Neural cell (in vitro differentiated cells): ENCODE measurements around the gene BEND5. TPM values are rescaled to one million over a fixed set of nuclear protein-coding genes. Genes with fewer than 3 reads are reported as not detected.

ENCODE experiments used
- H2AFZ ChIP-seq: fragments of 200-600, 300-800 bp; sonication (generic), shearing (Covaris generic); 2 replicates; pipeline ENCODE4 v1.6.0; 2014; ENCODE audit warnings: low read depth, mild to moderate bottlenecking, antibody characterized with exemption, low read length, moderate library complexity
- H3F3A ChIP-seq: fragments of 200-600 bp; shearing (Covaris generic); 2 replicates; pipeline ENCODE4 v1.6.1; 2016; ENCODE audit warnings: mild to moderate bottlenecking, moderate library complexity, mixed read lengths, antibody characterized with exemption, low read length; ENCODE audit not compliant: insufficient read depth, poor library complexity, severe bottlenecking
- H3K27ac ChIP-seq: fragments of 200-600, 300-800 bp; sonication (generic), shearing (Covaris generic); 2 replicates; pipeline ENCODE4 v1.5.1; 2014; ENCODE audit warnings: mild to moderate bottlenecking, low read length, moderate library complexity
- H3K27me3 ChIP-seq: fragments of 300-800, 200-600 bp; sonication (generic), shearing (Covaris generic); 2 replicates; pipeline ENCODE4 v1.6.0; 2014; ENCODE audit warnings: mild to moderate bottlenecking, low read depth, low read length, moderate library complexity; ENCODE audit not compliant: insufficient read depth
- H3K36me3 ChIP-seq: fragments of 300-800, 200-600 bp; sonication (generic), shearing (Covaris generic); 2 replicates; pipeline ENCODE4 v1.5.1; 2014; ENCODE audit warnings: mild to moderate bottlenecking, antibody characterized with exemption, low read length, moderate library complexity; ENCODE audit not compliant: insufficient read depth
- H3K4me2 ChIP-seq: fragments of 300-800, 200-600 bp; sonication (generic), shearing (Covaris generic); 2 replicates; pipeline ENCODE4 v1.6.0; 2014; ENCODE audit warnings: mild to moderate bottlenecking, low read length
- H3K4me3 ChIP-seq: fragments of 300-800, 200-600 bp; sonication (generic), shearing (Covaris generic); 2 replicates; pipeline ENCODE4 v1.5.1; 2014; ENCODE audit warnings: mild to moderate bottlenecking, low read length, moderate library complexity
- H3K79me2 ChIP-seq: fragments of 200-600 bp; shearing (Covaris generic); replicated peaks from 2 replicates; pipeline ENCODE4 v1.6.0; 2014; ENCODE audit warnings: mild to moderate bottlenecking, low read length, moderate library complexity; ENCODE audit not compliant: insufficient read depth
- H3K9ac ChIP-seq: fragments of 300-800, 200-600 bp; sonication (generic), shearing (Covaris generic); 2 replicates; pipeline ENCODE4 v1.6.1; 2016; ENCODE audit warnings: mild to moderate bottlenecking, low read length, mixed read lengths
- H3K9me2 ChIP-seq: fragments of 200-600 bp; shearing (Covaris generic); 2 replicates; pipeline ENCODE4 v1.6.1; 2016; ENCODE audit warnings: mild to moderate bottlenecking, low read length, mixed read lengths; ENCODE audit not compliant: insufficient read depth
- H3K9me3 ChIP-seq: fragments of 200-600, 300-800 bp; sonication (generic), shearing (Covaris generic); 2 replicates; pipeline ENCODE4 v1.6.1; 2016; ENCODE audit warnings: mild to moderate bottlenecking, mixed run types, low read length, moderate library complexity, mixed read lengths
- H4K20me1 ChIP-seq: fragments of 200-600 bp; shearing (Covaris generic); 2 replicates; pipeline ENCODE4 v1.6.1; 2016; ENCODE audit warnings: mild to moderate bottlenecking, mixed run types; ENCODE audit not compliant: insufficient read depth
- EP300 ChIP-seq: fragments of 450-650 bp; conservative IDR thresholded peaks from 2 replicates; pipeline ENCODE4 v1.6.1; 2014; ENCODE audit warnings: antibody characterized with exemption, mild to moderate bottlenecking, moderate library complexity; ENCODE audit not compliant: poor library complexity, severe bottlenecking
- EZH2 ChIP-seq: fragments of 200-600, 300-800 bp; shearing (Covaris generic), sonication (generic); IDR thresholded peaks from 2 replicates; pipeline ENCODE4 v1.6.1; 2014; ENCODE audit warnings: antibody characterized with exemption, low read length, borderline replicate concordance, mild to moderate bottlenecking; ENCODE audit not compliant: insufficient read depth, poor library complexity, severe bottlenecking
- MXI1 ChIP-seq: fragments of 450-650 bp; conservative IDR thresholded peaks from 2 replicates; pipeline ENCODE4 v1.6.1; 2014; ENCODE audit warnings: antibody characterized with exemption, mild to moderate bottlenecking; ENCODE audit not compliant: poor library complexity, severe bottlenecking
- POLR2AphosphoS5 ChIP-seq: IDR thresholded peaks from 2 replicates; pipeline ENCODE4 v1.6.1; 2012
- RAD21 ChIP-seq: fragments of 450-650 bp; conservative IDR thresholded peaks from 2 replicates; pipeline ENCODE4 v1.6.1; 2014; ENCODE audit warnings: antibody characterized with exemption, mild to moderate bottlenecking, moderate library complexity
- SMC3 ChIP-seq: fragments of 450-650 bp; conservative IDR thresholded peaks from 2 replicates; pipeline ENCODE4 v1.6.1; 2014; ENCODE audit warnings: antibody characterized with exemption, mild to moderate bottlenecking, moderate library complexity; ENCODE audit not compliant: poor library complexity
- TAF1 ChIP-seq: IDR thresholded peaks from 2 replicates; pipeline ENCODE4 v1.6.1; 2012; ENCODE audit warnings: low read depth
- polyA plus RNA-seq: library from polyadenylated mRNA; depleted of rRNA; stranded (reverse); fragments of >200 nt; gene quantifications from 2 replicates; pipeline ENCODE4 v1.2.3, GENCODE V29; 2014
- TF ChIP-seq, protein P1 (sequence below): fragments of 450-650 bp; IDR thresholded peaks from 2 replicates; pipeline ENCODE4 v1.5.1; 2014; ENCODE audit warnings: antibody characterized with exemption, mild to moderate bottlenecking, moderate library complexity; ENCODE audit not compliant: poor library complexity, severe bottlenecking
- TF ChIP-seq, protein P2 (sequence below): IDR thresholded peaks from 2 replicates; pipeline ENCODE4 v1.6.1; 2012; ENCODE audit warnings: borderline replicate concordance

Gene BEND5
- polyA plus RNA-seq, 1 donor from 2014 or later = 64.9 TPM

DNA sequence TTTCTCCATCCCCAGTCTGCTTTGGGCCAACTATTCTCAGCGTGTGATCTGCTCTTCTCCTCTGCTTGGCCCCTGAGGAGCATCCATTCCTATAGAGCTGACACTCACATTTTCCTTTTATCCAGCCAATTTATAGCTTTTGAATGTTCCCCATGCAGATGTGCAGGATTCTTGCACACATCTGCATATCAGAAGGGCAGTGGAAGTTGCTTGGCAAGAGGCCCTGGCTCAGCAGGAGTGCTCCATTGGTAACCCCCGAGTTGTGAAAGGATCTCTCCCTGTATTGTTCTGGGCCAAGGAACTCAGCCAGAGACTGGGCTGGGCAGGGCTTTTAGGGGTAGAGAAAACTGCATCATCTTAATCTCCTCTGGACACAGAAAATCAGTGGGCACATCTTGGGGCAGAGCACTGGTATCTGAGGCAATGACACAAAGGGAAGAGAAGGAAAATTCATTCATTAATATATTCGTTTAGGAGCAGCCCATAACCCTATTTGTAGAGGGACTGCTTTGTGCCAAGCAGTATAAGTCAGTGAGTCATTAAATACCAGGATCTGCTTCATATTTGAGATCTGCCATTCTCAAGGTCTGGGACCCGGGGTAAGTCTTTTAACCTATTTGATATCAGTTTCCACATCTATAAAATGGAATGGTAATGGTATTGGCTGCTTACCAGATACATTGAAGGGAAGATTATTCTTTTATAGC, 31.0 kb upstream of the BEND5 start:
- H3K9me2 ChIP-seq = no peaks in the 10 kb centered on the region
- no peaks in the 10 kb centered on the region for H3K27me3 ChIP-seq
- no peaks in the 10 kb centered on the region for H4K20me1 ChIP-seq
- no peak overlapping the region for H3K9ac ChIP-seq
- H3K36me3 ChIP-seq = no peaks in the 10 kb centered on the region
- H3F3A ChIP-seq = no peaks in the 10 kb centered on the region
- TF ChIP-seq MXI1 (no peak), POLR2AphosphoS5 (no peak), EP300 (no peak), SMC3 (no peak), TAF1 (no peak), EZH2 (no peak), RAD21 (no peak)
- TF ChIP-seq, protein P1, sequence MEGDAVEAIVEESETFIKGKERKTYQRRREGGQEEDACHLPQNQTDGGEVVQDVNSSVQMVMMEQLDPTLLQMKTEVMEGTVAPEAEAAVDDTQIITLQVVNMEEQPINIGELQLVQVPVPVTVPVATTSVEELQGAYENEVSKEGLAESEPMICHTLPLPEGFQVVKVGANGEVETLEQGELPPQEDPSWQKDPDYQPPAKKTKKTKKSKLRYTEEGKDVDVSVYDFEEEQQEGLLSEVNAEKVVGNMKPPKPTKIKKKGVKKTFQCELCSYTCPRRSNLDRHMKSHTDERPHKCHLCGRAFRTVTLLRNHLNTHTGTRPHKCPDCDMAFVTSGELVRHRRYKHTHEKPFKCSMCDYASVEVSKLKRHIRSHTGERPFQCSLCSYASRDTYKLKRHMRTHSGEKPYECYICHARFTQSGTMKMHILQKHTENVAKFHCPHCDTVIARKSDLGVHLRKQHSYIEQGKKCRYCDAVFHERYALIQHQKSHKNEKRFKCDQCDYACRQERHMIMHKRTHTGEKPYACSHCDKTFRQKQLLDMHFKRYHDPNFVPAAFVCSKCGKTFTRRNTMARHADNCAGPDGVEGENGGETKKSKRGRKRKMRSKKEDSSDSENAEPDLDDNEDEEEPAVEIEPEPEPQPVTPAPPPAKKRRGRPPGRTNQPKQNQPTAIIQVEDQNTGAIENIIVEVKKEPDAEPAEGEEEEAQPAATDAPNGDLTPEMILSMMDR = no peak
- TF ChIP-seq, protein P2, sequence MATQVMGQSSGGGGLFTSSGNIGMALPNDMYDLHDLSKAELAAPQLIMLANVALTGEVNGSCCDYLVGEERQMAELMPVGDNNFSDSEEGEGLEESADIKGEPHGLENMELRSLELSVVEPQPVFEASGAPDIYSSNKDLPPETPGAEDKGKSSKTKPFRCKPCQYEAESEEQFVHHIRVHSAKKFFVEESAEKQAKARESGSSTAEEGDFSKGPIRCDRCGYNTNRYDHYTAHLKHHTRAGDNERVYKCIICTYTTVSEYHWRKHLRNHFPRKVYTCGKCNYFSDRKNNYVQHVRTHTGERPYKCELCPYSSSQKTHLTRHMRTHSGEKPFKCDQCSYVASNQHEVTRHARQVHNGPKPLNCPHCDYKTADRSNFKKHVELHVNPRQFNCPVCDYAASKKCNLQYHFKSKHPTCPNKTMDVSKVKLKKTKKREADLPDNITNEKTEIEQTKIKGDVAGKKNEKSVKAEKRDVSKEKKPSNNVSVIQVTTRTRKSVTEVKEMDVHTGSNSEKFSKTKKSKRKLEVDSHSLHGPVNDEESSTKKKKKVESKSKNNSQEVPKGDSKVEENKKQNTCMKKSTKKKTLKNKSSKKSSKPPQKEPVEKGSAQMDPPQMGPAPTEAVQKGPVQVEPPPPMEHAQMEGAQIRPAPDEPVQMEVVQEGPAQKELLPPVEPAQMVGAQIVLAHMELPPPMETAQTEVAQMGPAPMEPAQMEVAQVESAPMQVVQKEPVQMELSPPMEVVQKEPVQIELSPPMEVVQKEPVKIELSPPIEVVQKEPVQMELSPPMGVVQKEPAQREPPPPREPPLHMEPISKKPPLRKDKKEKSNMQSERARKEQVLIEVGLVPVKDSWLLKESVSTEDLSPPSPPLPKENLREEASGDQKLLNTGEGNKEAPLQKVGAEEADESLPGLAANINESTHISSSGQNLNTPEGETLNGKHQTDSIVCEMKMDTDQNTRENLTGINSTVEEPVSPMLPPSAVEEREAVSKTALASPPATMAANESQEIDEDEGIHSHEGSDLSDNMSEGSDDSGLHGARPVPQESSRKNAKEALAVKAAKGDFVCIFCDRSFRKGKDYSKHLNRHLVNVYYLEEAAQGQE = no peak
- no peaks in the 10 kb centered on the region for H3K9me3 ChIP-seq
- H2AFZ ChIP-seq = no peak overlapping the region
- no peaks in the 10 kb centered on the region for H3K79me2 ChIP-seq
- no peak overlapping the region for H3K4me3 ChIP-seq
- no peak overlapping the region for H3K27ac ChIP-seq
- no peak overlapping the region for H3K4me2 ChIP-seq

DNA sequence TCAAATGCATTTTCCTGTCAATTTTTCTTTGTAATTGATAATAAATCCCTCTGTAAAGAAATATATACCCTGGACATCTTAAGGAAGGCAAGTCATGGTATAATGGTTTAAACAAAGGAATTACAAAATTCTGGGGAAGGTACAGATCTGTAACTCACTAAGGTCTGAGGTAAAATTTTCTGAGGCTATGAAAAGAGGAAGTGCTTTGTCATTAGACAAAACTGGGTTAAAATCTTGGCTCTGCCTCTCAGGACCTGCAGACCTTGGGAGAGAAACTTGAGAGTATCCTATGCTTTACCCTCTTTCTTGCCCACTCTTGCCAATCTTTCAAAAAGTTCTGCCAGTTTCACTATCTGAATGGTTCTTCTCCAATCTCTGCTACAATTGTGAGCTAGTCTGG, 26.8 kb upstream of the BEND5 start:
- Histone ChIP-seq H3K36me3 (no peaks in the 10 kb centered on the region), H3K4me3 (no peak overlapping the region), H4K20me1 (no peaks in the 10 kb centered on the region), H3K9me3 (no peaks in the 10 kb centered on the region), H3K4me2 (no peak overlapping the region), H3K9me2 (no peaks in the 10 kb centered on the region), H3F3A (no peaks in the 10 kb centered on the region), H3K9ac (no peak overlapping the region), H2AFZ (no peak overlapping the region), H3K27ac (no peak overlapping the region), H3K79me2 (no peaks in the 10 kb centered on the region), H3K27me3 (no peaks in the 10 kb centered on the region)
- TF ChIP-seq SMC3 (no peak), TAF1 (no peak), EP300 (no peak), EZH2 (no peak), MXI1 (no peak), POLR2AphosphoS5 (no peak), RAD21 (no peak)
- TF ChIP-seq, protein P2 = no peak
- TF ChIP-seq, protein P1 = no peak
